HG02840 (cell line): Measurements from ENCODE around the gene FGF19.

Source experiments
- ATAC-seq: cut with Tn5 transposase; IDR thresholded peaks from one replicate; pipeline ENCODE4 v1.9.1; 2021; ENCODE audit warnings: mild to moderate bottlenecking, moderate library complexity, moderate number of reproducible peaks; ENCODE audit not compliant: unreplicated experiment, low FRiP score

FGF19 gene, protein sequence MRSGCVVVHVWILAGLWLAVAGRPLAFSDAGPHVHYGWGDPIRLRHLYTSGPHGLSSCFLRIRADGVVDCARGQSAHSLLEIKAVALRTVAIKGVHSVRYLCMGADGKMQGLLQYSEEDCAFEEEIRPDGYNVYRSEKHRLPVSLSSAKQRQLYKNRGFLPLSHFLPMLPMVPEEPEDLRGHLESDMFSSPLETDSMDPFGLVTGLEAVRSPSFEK

DNA sequence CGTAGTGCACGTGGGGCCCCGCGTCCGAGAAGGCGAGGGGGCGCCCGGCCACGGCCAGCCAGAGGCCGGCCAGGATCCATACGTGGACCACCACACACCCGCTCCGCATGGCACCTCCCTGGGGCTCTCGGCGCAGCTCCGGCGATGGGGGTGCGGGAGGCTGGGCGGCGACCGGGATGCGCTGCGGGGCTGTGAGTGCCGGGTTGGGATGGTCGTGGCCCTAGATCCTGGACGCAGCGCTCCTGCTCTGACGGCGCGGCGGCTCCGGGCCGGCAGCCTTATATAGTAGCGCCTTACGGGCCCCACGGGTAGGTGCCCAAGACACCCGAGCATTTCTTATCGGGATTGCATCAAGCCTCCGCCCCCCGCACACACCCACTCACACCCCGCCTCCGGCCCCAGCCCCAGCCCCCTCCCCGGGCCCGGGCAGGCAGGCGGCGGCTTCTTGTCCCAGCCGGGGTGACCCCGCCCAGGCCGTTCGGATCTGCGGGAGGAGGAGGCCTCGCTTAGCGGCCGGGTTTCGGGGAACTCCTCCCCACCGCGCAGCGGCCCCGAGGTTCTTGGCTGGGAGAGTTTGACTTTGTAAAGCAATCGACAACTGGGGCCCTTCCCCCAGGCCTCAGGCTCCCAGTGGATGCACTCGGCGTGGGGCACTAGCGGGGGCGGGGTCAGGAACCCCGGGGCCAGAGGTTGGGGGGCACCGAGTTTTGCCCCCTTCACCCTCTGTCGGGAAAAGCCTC is at the start of gene FGF19:
Gene FGF19 (minus strand): TSS at position 255 of the 740 bp plus-strand sequence. CDS start 146 bp downstream, at position 109.
- no peak for ATAC-seq

DNA sequence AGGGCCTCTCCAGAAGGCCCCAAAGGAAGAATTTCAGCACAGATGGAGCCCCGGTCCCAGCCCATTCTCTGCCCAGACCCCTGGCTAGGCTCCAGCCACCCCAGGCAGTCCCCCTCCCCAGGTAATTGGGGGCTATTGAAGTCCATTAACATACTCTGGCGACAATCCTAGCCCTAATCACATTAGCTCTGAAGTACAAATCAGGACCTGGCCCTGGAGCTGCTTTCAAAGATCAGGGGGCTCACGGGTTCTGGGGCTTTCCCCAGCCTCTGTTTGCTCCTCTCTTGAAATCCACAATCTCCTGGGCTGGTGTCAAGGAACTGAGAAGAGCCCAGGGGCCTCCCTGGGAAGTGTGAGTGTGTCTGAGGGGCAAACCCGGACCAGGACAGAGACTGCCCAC is 49.1 kb upstream of the FGF19 start:
- ATAC-seq = no peak

DNA sequence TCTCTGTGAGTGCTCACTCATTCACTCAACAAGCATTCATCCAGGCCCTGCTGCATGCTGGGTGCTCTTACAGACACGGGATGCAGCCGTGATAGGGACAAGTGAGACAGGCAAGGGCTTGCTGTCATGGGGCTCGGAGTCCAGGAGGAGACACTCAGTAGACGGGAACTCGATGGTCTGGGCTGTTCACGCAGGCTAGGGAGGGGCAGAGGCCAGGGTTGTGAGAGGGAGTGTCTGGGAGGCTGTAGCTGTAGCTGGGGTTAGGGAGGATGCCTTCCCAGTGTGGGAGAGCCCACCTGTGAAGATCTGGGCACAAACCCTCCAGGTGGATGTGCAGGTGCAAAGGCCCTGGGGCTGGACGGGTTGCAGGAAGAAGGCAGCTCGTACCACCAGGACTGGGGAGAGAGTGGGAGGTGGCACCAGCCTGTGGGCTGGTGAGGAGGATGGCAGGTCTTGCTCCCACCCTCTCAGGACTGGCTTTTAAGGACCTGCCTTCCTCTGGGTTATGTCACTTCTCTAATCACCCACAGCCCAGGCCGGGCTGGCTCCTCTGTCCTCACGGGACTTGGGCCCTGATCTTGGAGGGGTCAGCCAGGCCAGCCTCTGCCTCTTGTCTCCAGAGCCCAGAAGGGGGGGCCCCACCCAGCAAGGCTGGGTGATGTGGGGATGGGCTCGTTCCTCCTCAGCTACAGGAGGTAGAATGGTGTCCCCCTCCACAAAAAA is 47.2 kb upstream of the FGF19 start:
- no peak for ATAC-seq

DNA sequence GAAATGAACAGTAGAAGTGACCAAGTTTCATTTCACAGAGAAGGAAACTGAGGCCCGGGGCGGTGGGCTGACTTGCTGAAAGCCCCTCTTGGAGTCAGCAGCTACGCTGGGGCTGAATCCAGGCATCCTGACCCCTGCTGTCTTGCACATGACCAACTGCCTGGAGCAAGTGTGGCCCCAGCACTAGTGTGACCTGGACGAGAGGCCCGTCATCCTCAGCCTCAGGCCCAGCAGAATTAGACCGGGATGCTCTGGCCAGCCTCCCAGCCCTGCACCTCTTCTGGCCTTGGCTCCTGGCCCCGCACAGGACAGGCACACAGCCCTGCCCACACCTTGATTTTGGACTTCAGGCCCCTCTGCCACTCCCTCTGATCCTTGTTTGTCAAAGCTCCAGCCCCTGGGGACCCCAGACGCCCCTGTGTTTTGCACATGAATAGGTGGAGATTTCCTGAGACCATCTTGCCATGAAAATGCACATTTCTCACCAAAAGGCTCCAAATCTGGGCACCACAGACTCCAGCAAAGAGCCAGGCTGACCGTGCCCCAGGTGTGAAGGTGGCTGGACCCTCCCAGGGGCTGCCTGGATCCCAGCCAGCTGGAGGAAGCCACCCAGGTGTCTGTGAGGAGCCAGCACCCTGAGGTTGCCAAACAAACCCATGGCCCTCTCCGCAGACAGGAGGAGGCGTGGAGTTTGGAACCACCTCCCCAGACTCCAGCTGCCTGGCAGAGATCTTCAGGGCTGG is 46.5 kb upstream of the FGF19 start:
- ATAC-seq = no peak

DNA sequence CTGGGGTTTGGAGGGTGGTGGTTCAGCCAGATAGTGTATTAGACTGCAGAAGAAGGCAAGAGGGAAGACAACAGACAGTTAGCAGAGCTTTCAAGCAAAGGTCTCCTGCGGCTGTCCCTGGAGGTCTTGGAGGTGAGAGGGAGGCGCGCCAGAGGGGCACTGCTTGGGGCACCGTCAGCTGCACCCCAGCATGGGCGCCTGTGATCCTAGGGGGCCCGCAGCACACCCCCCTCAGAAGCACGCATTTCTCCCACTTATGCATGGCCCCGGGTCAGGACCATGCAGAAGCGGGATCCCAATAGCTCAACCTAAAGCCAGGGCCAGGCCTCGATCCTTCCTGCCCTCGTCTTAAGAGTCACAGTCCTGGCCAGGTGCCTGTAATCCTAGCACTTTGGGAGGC is 44.8 kb upstream of the FGF19 start:
- no peak for ATAC-seq

DNA sequence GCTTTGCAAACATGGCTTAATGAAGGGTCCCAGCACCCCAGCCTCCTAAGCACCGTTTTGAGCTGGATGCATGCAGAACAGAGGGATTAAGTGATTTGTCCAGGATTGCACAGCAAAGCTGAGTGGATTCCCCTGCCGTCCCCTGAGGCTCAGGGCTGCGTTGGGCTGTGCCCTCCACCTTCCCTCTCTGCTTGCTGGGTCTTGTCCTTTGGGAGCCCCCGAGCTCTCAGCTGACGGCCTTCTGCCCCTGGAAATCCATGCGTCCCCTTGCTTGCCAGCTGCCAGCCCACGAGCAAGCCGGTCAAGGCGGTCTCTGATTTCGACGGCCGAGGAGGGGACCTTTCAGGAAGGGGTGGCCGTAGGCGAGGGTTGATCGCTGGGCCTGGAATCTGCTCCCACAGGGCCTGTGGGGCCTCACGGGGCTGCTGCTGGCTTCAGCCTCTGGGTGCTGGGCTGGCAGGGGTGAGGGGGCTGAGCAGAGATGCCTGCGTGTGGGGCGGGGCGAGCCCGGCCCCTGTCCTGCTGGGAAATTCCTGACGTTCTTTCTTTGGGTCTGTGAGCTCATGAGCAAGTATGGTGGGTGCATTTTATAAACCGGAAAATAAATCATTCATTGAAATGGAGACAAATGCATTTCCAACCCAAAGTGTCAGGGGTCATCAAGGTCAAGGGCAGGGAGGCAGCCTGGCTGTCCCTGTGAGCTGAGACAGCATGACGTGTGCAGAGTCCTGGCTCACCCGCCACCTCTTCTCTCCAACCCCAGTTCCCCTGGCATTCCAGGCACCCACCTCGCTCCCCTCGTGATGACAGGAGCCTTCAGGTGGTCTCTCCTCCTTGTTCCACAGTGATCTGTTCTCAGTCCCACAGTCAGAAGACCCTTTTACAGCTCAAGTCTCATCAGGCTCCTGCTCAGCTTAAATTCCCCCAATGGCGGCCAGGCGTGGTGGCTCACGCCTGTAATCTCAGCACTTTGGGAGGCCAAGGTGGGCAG is 43.2 kb upstream of the FGF19 start:
- ATAC-seq = no peak

DNA sequence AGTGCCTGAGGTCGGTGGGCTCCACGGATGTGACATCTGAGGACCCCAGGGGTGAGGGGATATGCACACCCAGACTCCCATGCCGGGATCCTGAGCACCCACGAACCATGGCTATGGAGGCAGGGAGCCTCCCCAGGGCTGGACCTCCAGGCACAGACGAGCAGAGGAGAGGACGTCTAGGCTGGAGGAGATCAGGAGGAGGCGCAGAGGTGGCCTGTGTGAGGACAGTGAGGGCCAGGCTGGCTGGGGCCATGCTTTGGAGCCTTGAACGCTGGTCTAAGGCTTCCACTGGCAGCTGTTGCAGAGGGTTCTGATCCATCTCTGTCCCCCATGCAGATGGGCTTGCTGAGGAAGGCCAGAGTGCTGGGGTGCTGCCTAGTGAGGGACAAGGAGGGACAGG is 42.3 kb upstream of the FGF19 start:
- no peak for ATAC-seq

DNA sequence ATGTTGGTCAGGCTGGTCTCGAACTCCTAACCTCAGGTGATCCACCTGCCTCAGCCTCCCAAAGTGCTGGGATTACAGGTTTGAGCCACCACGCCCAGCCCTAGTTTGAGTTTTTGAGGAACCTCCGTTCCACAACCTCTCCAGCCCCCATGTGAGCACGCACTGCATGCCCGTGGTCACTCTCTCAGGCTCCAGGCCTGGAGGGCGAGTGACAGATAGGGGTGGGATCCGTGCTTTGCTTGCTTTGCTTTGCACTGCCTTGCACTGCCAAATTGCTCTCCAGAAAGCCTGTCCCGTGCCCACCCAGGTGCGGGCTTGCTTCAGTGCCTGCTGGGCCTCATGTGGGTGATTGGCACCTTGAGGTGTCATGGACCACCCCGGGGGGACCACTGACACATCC is 41.4 kb upstream of the FGF19 start:
- no peak for ATAC-seq

DNA sequence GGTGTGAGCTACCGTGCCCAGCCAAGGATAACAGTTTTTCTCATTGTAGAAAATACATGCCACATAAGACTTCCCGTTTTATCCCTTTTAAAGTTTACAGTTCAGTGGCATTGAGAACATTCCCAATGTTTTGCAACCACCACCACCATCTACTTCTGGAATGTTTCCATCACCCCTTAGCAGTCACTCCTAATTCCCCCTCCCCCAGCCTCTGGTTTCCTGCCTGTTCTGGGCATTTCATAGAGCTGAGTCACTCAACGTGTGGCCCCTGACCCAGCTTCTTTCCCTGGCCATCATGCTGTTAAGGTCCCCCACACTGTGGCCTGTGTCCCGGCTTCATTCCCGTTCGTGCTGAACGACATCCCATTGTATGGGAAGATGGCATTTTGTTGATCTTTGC is 40.6 kb upstream of the FGF19 start:
- no peak for ATAC-seq

DNA sequence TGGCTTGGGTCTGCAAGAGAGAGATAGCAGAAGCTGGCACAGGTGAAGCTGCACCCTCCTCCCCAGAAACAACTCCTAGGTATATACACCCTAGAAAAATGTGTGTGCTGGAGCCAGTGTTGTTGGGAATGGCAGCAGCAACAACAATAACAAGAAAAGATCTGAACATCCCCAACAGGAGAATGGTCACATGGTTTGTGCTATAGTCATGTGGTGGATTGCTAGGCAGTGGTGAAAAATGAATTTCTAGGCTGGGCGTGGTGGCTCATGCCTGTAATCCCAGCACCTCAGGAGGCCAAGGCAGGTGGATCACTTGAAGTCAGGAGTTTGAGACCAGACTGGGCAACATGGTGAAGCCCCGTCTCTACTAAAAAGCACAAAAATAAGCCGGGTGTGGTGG is 31.0 kb upstream of the FGF19 start:
- ATAC-seq = no peak

DNA sequence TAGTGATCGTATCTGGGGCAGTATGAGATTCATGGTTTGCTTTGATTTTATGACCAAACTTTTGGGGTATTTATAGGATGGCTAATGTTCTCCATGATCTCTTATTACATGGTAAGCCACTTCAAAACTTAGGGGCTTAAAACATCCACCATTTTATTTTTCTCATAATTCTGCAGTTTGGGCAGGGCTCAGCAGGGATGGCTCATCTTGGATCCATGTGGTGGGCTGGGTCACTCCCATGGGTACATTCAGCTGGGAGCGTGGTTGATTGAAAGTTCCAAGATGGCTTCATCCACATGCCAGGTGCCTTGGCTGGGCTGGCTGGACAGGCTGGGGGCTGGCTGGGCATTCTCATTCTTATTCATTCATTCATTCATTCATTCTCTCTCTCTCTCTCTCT is 30.5 kb upstream of the FGF19 start:
- ATAC-seq = no peak

DNA sequence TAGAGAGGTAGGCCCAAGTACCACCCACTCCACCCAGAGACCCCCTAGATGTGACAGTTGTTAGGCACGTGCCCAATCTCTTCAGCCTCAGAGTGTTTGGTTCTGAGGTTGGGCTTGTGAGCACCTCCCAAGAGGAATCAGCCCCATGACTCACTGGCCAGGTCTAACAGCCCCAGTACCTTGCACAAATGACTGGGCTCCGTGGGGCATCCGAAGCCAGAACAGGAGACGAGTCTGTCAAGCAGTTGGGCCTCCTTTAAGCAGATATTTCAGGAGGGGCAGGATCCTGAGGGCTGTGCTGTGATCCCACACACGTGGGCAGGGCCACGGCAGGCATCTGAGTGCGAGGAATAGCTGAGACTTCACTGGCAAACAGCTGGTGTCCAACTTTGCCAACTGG is 29.1 kb upstream of the FGF19 start:
- no peak for ATAC-seq

DNA sequence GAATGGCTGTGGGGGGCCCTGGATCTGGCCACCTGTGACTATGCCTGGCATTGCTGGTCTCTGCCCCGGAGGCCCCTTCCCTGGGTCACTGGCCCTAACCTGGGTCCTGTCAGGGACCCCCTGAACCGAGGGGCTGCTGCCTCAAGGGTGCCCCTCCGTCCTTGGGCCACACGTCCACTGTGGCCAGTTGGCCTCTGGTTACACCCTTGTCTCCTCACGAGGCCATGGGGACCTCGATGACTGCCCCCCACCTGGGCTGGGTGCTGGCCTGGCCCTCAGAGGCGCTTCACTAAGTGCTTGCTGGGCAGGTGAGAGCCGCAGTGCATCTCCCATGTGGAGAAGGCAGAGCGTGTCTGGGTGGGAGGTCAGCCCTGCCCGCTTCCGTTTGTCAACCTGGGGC is 27.3 kb upstream of the FGF19 start:
- no peak for ATAC-seq

DNA sequence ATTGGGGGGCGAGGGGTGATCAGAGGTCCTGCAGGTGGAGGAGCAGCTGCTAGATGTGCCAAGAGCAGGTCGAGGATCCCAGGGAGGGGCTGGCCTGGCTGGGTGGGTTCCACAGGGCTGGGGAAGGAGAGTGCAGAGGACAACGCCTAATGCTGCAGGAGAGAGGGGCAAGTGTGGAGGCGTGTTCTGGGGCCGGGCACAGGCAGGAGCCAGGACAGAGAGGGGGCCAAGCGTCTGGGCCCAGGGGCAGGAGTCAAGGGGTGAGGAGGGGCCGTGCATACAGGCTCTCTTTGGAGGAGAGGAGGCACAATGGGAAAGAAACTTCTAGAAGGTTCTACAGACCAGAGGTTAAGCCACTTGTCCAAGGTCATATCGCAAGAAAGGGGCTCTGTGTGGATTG is 26.7 kb upstream of the FGF19 start:
- ATAC-seq = no peak

DNA sequence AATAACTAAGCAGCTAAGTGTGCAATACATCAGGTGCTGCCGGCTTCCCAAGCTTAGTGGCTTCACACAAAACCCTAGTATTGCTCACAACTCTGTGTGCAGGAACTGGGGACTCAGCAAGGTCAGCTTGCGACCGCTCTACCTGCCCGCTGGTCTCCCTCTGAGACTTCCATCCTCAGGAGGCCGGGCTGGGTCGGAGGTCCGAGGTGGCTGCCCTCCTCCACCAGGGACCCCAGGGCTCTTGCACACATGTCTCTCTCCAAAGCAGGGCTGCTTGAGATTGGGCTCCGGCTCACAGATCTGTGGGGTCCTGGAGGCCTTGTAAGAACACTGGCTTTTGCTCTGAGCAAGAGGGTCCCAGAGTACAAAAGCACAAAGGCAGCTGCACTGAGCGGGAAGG is 25.4 kb upstream of the FGF19 start:
- no peak for ATAC-seq

DNA sequence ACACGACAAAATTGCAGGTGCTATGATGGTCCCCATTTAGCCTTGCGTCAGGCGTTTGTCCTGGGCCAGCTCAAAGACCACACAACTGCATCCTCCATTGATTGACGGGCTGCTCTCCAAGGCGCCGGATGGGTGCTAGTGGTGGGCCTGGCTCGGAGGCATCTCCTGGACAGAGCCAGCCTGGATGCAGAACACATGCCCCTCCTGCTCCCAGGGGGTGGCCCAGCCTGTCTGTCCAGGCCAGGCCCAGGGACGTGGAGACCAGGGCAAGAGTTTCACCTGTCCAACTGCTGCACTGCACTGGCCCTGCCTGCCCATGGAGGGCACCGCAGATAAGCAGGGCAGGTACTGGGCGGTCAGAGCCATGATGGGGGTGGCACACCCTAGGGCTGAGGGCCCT is 23.4 kb upstream of the FGF19 start:
- ATAC-seq = no peak

DNA sequence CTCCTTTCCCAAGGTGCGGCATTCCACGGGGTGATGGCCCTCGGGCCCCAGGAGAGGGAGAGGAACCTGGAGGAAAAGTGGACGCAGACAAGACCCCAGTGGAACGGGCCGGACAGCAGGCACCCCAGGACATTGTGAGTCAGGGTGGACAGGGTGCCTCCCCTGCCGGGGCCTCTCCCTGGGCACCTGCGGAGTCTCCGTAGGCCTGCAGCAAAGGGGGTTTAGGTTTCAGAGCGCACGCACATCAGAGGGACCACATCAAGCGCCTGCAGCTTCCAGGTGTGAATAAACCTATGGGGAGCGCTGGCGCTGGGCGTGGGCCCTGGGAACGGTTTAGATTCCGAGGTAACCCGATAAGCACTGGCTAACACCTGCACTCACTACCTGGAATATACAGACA is 22.7 kb upstream of the FGF19 start:
- ATAC-seq = no peak

DNA sequence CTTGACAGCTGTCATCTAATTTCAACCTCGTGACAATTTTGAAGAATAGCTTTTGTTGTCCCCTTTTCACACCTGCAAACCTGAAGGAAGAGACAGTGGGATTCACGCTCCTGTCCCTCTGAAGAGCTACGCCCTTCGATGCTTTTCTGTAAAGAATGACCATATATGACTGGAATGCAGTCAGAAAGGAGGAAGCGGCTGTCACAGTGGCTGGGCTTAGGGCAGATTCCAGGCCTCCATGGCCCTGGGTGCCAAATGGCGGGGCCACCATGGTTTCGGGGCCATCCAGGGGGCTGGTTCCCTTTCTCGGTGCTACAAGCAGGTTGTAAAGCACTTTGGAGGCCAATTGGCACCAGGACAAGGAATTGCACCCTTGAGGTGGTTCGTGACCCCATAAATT is 22.2 kb upstream of the FGF19 start:
- no peak for ATAC-seq

DNA sequence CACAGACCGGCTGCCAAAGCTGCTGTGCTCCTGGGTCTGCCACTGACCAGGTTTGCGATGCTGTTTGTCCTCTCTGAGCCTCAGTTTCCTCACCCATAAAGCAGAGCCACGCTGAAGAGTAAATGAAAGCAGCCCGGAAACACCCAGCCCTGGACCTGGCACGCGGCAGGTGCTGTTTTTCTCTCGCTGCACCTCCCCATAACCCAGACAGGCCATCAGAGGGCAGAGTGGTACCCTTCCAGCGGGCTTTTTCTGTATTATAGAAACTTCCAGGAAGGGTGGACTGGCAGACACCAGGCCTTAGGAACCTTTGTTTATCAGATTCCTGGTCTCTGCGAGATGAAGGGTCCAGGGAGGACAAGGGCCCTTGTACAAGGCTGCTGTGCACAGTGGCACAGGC is 17.9 kb upstream of the FGF19 start:
- ATAC-seq = no peak

DNA sequence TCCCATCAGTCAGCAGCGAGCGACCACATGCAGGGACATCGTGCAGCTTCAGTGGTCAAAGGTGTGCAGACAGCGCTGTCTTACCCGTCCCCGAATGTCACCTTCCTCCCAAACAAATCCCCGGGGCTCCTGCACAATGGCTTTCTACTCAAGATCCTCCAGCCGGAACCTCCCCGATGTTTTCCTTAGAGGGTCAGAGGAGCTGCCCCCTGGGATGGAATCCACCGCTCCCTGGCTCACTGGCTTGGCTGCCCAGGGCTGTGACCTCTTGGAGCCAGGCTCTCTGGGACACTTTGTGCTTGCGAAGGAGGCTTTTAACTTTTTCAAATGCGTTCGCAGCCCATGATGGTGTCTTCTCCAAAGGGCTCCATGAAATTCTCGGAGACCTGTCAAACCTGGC is 17.3 kb upstream of the FGF19 start:
- ATAC-seq = no peak
